IMR-90 (cell line): ENCODE data around the gene FAM76B. TPM values are rescaled to one million over a fixed set of nuclear protein-coding genes. Genes with fewer than 3 reads are reported as not detected.

Experiments
- ATAC-seq: fragments of 200-7000 bp; cut with Tn5 transposase; 2 replicates; pipeline ENCODE4 v1.9.1; 2020; ENCODE audit warnings: low read depth, mild to moderate bottlenecking, moderate library complexity
- BruUV-seq: library from RNA; stranded (reverse); fragments of 400-500 nt; replicated peaks from 2 replicates; lab custom pipeline; 2021; lab: Mats Ljungman, UMichigan
- CTCF ChIA-PET: fragments of 300-600 bp; formaldehyde crosslinking; extraction: SDS; loops from one replicate; lab custom pipeline; 2021; ENCODE audit warnings: antibody characterized with exemption; lab: Yijun Ruan, JAX
- POLR2A ChIA-PET: fragments of 300-600 bp; sonication (Branson Sonifier 250); formaldehyde crosslinking; loops from one replicate; lab custom pipeline; 2022; ENCODE audit warnings: antibody characterized with exemption; ENCODE audit not compliant: unreplicated experiment; lab: Charles Lee
- DNase-seq: peaks from one replicate; pipeline ENCODE4 v3.0.0; 2013
- H2AFZ ChIP-seq: replicated peaks from 2 replicates; pipeline ENCODE3; 2013; ENCODE audit warnings: low read length, mild to moderate bottlenecking; ENCODE audit not compliant: poor library complexity
- H2AK5ac ChIP-seq: 2 replicates; pipeline ENCODE4 v1.6.1; 2013; ENCODE audit warnings: low read depth, low read length, inconsistent platforms
- H2AK9ac ChIP-seq: replicated peaks from 2 replicates; pipeline ENCODE3; 2013; ENCODE audit warnings: mild to moderate bottlenecking, low read depth, low read length, moderate library complexity; ENCODE audit not compliant: poor library complexity
- H2BK120ac ChIP-seq: 2 replicates; pipeline ENCODE4 v1.6.1; 2013; ENCODE audit warnings: low read depth, low read length, inconsistent platforms
- H2BK15ac ChIP-seq: 3 replicates; pipeline ENCODE4 v1.6.1; 2013; ENCODE audit warnings: low read depth, low read length, inconsistent platforms
- H2BK20ac ChIP-seq: 2 replicates; pipeline ENCODE4 v1.6.1; 2013; ENCODE audit warnings: low read depth, mild to moderate bottlenecking, inconsistent platforms, low read length, moderate library complexity
- H2BK5ac ChIP-seq: 2 replicates; pipeline ENCODE4 v1.6.1; 2013; ENCODE audit warnings: mild to moderate bottlenecking, low read depth, low read length, inconsistent platforms; ENCODE audit not compliant: poor library complexity, severe bottlenecking
- H3K14ac ChIP-seq: replicated peaks from 2 replicates; pipeline ENCODE4 v1.6.1; 2013; ENCODE audit warnings: low read depth, low read length, inconsistent platforms
- H3K18ac ChIP-seq: 2 replicates; pipeline ENCODE4 v1.6.1; 2013; ENCODE audit warnings: low read depth, low read length, control low read depth
- H3K23ac ChIP-seq: 2 replicates; pipeline ENCODE4 v1.6.1; 2013; ENCODE audit warnings: low read depth, low read length, inconsistent platforms
- H3K27ac ChIP-seq: 2 replicates; pipeline ENCODE4 v1.5.1; 2013; ENCODE audit warnings: mild to moderate bottlenecking, control low read depth, low read length; ENCODE audit not compliant: insufficient read depth
- H3K27me3 ChIP-seq: 2 replicates; pipeline ENCODE4 v1.6.1; 2013; ENCODE audit warnings: low read length; ENCODE audit not compliant: control insufficient read depth, insufficient read depth
- H3K36me3 ChIP-seq: 2 replicates; pipeline ENCODE4 v1.6.1; 2013; ENCODE audit warnings: low read length, mixed read lengths; ENCODE audit not compliant: control insufficient read depth, insufficient read depth
- H3K4ac ChIP-seq: 2 replicates; pipeline ENCODE4 v1.6.1; 2013; ENCODE audit warnings: low read depth, low read length, inconsistent platforms
- H3K4me1 ChIP-seq: 2 replicates; pipeline ENCODE4 v1.6.1; 2013; ENCODE audit warnings: low read length, mixed read lengths; ENCODE audit not compliant: control insufficient read depth, insufficient read depth
- H3K4me2 ChIP-seq: 2 replicates; pipeline ENCODE4 v1.6.1; 2013; ENCODE audit warnings: low read depth, mild to moderate bottlenecking, control low read depth, low read length, moderate library complexity
- H3K4me3 ChIP-seq: 2 replicates; pipeline ENCODE4 v1.5.1; 2013; ENCODE audit warnings: low read depth, mild to moderate bottlenecking, control low read depth, low read length, moderate library complexity; ENCODE audit not compliant: insufficient read depth
- H3K56ac ChIP-seq: 2 replicates; pipeline ENCODE4 v1.6.1; 2013; ENCODE audit warnings: low read length, inconsistent platforms; ENCODE audit not compliant: insufficient read depth; ENCODE audit errors: extremely low read depth
- H3K79me1 ChIP-seq, 2 experiments: 2 replicates each; pipeline ENCODE4 v1.6.1; 2013; ENCODE audit warnings: low read length in 2 of 2, inconsistent platforms in 1 of 2, low read depth in 1 of 2
- H3K9ac ChIP-seq: 2 replicates; pipeline ENCODE4 v1.6.1; 2013; ENCODE audit warnings: low read depth, low read length, control low read depth
- H3K9me1 ChIP-seq: 2 replicates; pipeline ENCODE4 v1.6.1; 2013; ENCODE audit warnings: low read length, inconsistent platforms; ENCODE audit not compliant: insufficient read depth
- H3K9me3 ChIP-seq: 2 replicates; pipeline ENCODE4 v1.6.1; 2013; ENCODE audit warnings: low read length; ENCODE audit not compliant: control insufficient read depth, insufficient read depth
- H4K20me1 ChIP-seq: 2 replicates; pipeline ENCODE4 v1.6.1; 2013; ENCODE audit warnings: low read length, inconsistent platforms; ENCODE audit not compliant: insufficient read depth
- H4K5ac ChIP-seq: 2 replicates; pipeline ENCODE4 v1.6.1; 2013; ENCODE audit warnings: mild to moderate bottlenecking, low read depth, low read length, control low read depth
- H4K8ac ChIP-seq, 2 experiments: 2 replicates each; pipeline ENCODE4 v1.6.1; 2013; ENCODE audit warnings: low read depth in 2 of 2, low read length in 2 of 2, control low read depth in 1 of 2, inconsistent platforms in 1 of 2
- H4K91ac ChIP-seq: 2 replicates; pipeline ENCODE4 v1.6.1; 2013; ENCODE audit warnings: low read depth, low read length, inconsistent platforms; ENCODE audit not compliant: insufficient read depth
- BHLHE40 ChIP-seq: fragments of 150-350 bp; IDR thresholded peaks from 2 replicates; pipeline ENCODE4 v1.6.1; 2016; ENCODE audit warnings: mild to moderate bottlenecking, low read depth, low read length
- CEBPB ChIP-seq: IDR thresholded peaks from 2 replicates; pipeline ENCODE4 v1.6.1; 2012; ENCODE audit warnings: low read depth, low read length, improper control_type of control experiment
- CHD1 ChIP-seq: IDR thresholded peaks from 2 replicates; pipeline ENCODE4 v1.6.1; 2012; ENCODE audit warnings: low read depth, low read length, improper control_type of control experiment
- ELK1 ChIP-seq: fragments of 150-350 bp; IDR thresholded peaks from 2 replicates; pipeline ENCODE4 v1.6.1; 2016; ENCODE audit warnings: low read depth, mild to moderate bottlenecking, low read length, moderate library complexity, borderline replicate concordance
- FOS ChIP-seq: fragments of 150-350 bp; IDR thresholded peaks from 2 replicates; pipeline ENCODE4 v1.6.1; 2016; ENCODE audit warnings: low read depth, low read length
- MAFK ChIP-seq: IDR thresholded peaks from 2 replicates; pipeline ENCODE4 v1.6.1; 2012; ENCODE audit warnings: low read depth, low read length, improper control_type of control experiment
- MXI1 ChIP-seq: IDR thresholded peaks from 2 replicates; pipeline ENCODE4 v1.6.1; 2012; ENCODE audit warnings: low read depth, mild to moderate bottlenecking, low read length, moderate library complexity, borderline replicate concordance
- NFE2L2 ChIP-seq: fragments of 150-350 bp; IDR thresholded peaks from 2 replicates; pipeline ENCODE4 v1.6.1; 2016; ENCODE audit warnings: low read depth, mild to moderate bottlenecking, low read length
- POLR2A ChIP-seq: IDR thresholded peaks from 2 replicates; pipeline ENCODE4 v1.6.1; 2012; ENCODE audit warnings: mild to moderate bottlenecking, low read depth, low read length
- RAD21 ChIP-seq: IDR thresholded peaks from 2 replicates; pipeline ENCODE4 v1.6.1; 2012; ENCODE audit warnings: low read length, improper control_type of control experiment
- RCOR1 ChIP-seq: IDR thresholded peaks from 2 replicates; pipeline ENCODE4 v1.6.1; 2012; ENCODE audit warnings: mild to moderate bottlenecking, low read length, improper control_type of control experiment; ENCODE audit not compliant: insufficient replicate concordance
- RFX5 ChIP-seq: IDR thresholded peaks from 2 replicates; pipeline ENCODE4 v1.8.0; 2012; ENCODE audit warnings: low read depth, mild to moderate bottlenecking, low read length, moderate library complexity
- SMC3 ChIP-seq: fragments of 150-350 bp; IDR thresholded peaks from 2 replicates; pipeline ENCODE4 v1.6.1; 2016; ENCODE audit warnings: low read depth, mild to moderate bottlenecking, antibody characterized with exemption, low read length, moderate library complexity
- USF2 ChIP-seq: fragments of 150-350 bp; IDR thresholded peaks from 2 replicates; pipeline ENCODE4 v1.6.1; 2017; ENCODE audit warnings: mild to moderate bottlenecking, antibody characterized with exemption, low read length, low read depth
- WGBS, 2 experiments: methylation state at CpG; one replicate each; pipeline versions ENCODE4 v1.1.5 to v1.1.7; 2013; ENCODE audit warnings: missing lambda C conversion rate in 2 of 2; ENCODE audit not compliant: insufficient read length in 1 of 2; ENCODE audit errors: extremely low coverage in 2 of 2; 5-methylcytosine and 5-hydroxymethylcytosine counted together
- dilution Hi-C: fragments of 300-500 bp; cut with HindIII; formaldehyde crosslinking; loops from one replicate; pipeline ENCODE4 v1.14.3; 2018; ENCODE audit warnings: low sequenced_read_pairs; ENCODE audit not compliant: unreplicated experiment
- in situ Hi-C: fragments of 300-500 bp; cut with MboI; formaldehyde crosslinking; loops from 3 replicates; pipeline ENCODE4 v1.14.3; 2019; ENCODE audit warnings: low sequenced_read_pairs, inconsistent platforms, mixed read lengths
- intact Hi-C: fragments of 100-400 bp; cut with micrococcal nuclease; formaldehyde crosslinking; loops from 2 replicates; pipeline ENCODE4 v1.10.0; 2022
- polyA plus RNA-seq, 3 experiments: library from polyadenylated mRNA; depleted of rRNA; stranded (reverse); fragments of >200 nt; gene quantifications; 2 replicates each; pipeline ENCODE4 v1.2.3, GENCODE V29; 2012; ENCODE audit warnings: low replicate concordance in 1 of 3
- total RNA-seq: library from RNA; depleted of rRNA; stranded (reverse); fragments of >200 nt; gene quantifications from 2 replicates; pipeline ENCODE4 v1.2.3, GENCODE V29; 2012
- TF ChIP-seq, protein P1 (sequence below): conservative IDR thresholded peaks from 2 replicates; pipeline ENCODE4 v1.5.1; 2012; ENCODE audit warnings: mild to moderate bottlenecking, low read depth, low read length, improper control_type of control experiment

FAM76B gene
- total and polyA plus RNA-seq, 2 of the 4 experiments (the other 2 are of a cell fraction): 12.7 to 14.3 TPM

DNA sequence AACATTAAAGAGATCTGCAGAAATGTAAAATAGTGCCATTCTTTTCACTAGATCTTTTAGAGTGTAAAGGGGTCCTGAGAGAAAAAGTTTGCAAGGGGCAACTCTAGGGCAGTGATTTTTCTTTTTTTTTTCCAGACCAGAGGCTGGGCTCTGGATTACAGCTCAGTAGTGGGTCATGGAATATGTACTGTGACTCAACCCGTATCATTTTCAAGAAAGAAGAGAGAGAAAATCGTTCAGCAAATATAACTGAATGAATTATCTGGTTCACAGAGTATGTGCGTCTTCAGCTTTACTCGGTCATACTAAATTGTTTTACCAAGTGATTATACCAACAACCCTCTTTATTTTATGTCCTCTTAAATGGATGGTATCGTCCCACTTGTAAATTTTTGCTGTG is 4.5 kb upstream of the FAM76B start:
- dilution Hi-C loops (no loop called here), intact Hi-C loops (loop anchor here (5.0 kb wide), 1 partner anchor 368 kb away; no protein-coding TSS in a partner anchor), in situ Hi-C loops (no loop called here)
- Histone ChIP-seq H3K9me3 (no peaks in the 10 kb centered on the region), H3K4me3 (no peak overlapping the region), H4K91ac (no peak overlapping the region), H3K36me3 (no peaks in the 10 kb centered on the region), H2BK20ac (no peak overlapping the region), H3K4me1 (no peaks in the 10 kb centered on the region), H4K20me1 (peaks cover 3% of the 10 kb centered on the region; the same call in 1 of the 2 replicates), H2BK5ac (no peak overlapping the region), H2BK120ac (no peak overlapping the region), H3K18ac (no peak overlapping the region), H2AK9ac (no peak overlapping the region), H3K14ac (no peak overlapping the region), H2AK5ac (no peak overlapping the region), H3K4me2 (no peak overlapping the region), H3K27ac (no peak overlapping the region), H3K23ac (no peak overlapping the region), H2BK15ac (no peak overlapping the region), H3K9ac (no peak overlapping the region), H2AFZ (no peak overlapping the region), H3K9me1 (0 out of 2 replicates have a peak, but pooled peaks cover 2% of the 10 kb centered on the region), H3K27me3 (no peaks in the 10 kb centered on the region), H3K4ac (no peak overlapping the region), H3K79me1 (peaks cover 15 to 62% of the 10 kb centered on the region in 2 experiments), H4K5ac (no peak overlapping the region), H4K8ac (no peak overlapping the region), H3K56ac (no peak overlapping the region)
- no TSS peak for BruUV-seq
- POLR2A ChIA-PET: no interaction called here
- CTCF ChIA-PET: no interaction called here
- TF ChIP-seq, protein P1, sequence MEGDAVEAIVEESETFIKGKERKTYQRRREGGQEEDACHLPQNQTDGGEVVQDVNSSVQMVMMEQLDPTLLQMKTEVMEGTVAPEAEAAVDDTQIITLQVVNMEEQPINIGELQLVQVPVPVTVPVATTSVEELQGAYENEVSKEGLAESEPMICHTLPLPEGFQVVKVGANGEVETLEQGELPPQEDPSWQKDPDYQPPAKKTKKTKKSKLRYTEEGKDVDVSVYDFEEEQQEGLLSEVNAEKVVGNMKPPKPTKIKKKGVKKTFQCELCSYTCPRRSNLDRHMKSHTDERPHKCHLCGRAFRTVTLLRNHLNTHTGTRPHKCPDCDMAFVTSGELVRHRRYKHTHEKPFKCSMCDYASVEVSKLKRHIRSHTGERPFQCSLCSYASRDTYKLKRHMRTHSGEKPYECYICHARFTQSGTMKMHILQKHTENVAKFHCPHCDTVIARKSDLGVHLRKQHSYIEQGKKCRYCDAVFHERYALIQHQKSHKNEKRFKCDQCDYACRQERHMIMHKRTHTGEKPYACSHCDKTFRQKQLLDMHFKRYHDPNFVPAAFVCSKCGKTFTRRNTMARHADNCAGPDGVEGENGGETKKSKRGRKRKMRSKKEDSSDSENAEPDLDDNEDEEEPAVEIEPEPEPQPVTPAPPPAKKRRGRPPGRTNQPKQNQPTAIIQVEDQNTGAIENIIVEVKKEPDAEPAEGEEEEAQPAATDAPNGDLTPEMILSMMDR: no peak
- TF ChIP-seq CEBPB (no peak), NFE2L2 (no peak), ELK1 (no peak), BHLHE40 (no peak), POLR2A (no peak), SMC3 (no peak), RFX5 (no peak), RCOR1 (no peak), MAFK (no peak), USF2 (no peak), CHD1 (no peak), FOS (no peak), RAD21 (no peak), MXI1 (no peak)
- no peak for ATAC-seq
- DNase-seq: peak; percentile 26
- no CpG with 5 or more reads among the region's 5 CpGs for WGBS, 2 experiments
